IMR-90 (cell line): ENCODE data around the gene HOXB6. TPM values are rescaled to one million over a fixed set of nuclear protein-coding genes. Genes with fewer than 3 reads are reported as not detected.

Source experiments
- ATAC-seq: fragments of 200-7000 bp; cut with Tn5 transposase; 2 replicates; pipeline ENCODE4 v1.9.1; 2020; ENCODE audit warnings: low read depth, mild to moderate bottlenecking, moderate library complexity
- BruUV-seq: library from RNA; stranded (reverse); fragments of 400-500 nt; replicated peaks from 2 replicates; lab custom pipeline; 2021; lab: Mats Ljungman, UMichigan
- CTCF ChIA-PET: fragments of 300-600 bp; formaldehyde crosslinking; extraction: SDS; loops from one replicate; lab custom pipeline; 2021; ENCODE audit warnings: antibody characterized with exemption; lab: Yijun Ruan, JAX
- POLR2A ChIA-PET: fragments of 300-600 bp; sonication (Branson Sonifier 250); formaldehyde crosslinking; loops from one replicate; lab custom pipeline; 2022; ENCODE audit warnings: antibody characterized with exemption; ENCODE audit not compliant: unreplicated experiment; lab: Charles Lee
- DNase-seq: peaks from one replicate; pipeline ENCODE4 v3.0.0; 2013
- H2AFZ ChIP-seq: replicated peaks from 2 replicates; pipeline ENCODE3; 2013; ENCODE audit warnings: low read length, mild to moderate bottlenecking; ENCODE audit not compliant: poor library complexity
- H2AK5ac ChIP-seq: 2 replicates; pipeline ENCODE4 v1.6.1; 2013; ENCODE audit warnings: low read depth, low read length, inconsistent platforms
- H2AK9ac ChIP-seq: replicated peaks from 2 replicates; pipeline ENCODE3; 2013; ENCODE audit warnings: mild to moderate bottlenecking, low read depth, low read length, moderate library complexity; ENCODE audit not compliant: poor library complexity
- H2BK120ac ChIP-seq: 2 replicates; pipeline ENCODE4 v1.6.1; 2013; ENCODE audit warnings: low read depth, low read length, inconsistent platforms
- H2BK15ac ChIP-seq: 3 replicates; pipeline ENCODE4 v1.6.1; 2013; ENCODE audit warnings: low read depth, low read length, inconsistent platforms
- H2BK20ac ChIP-seq: 2 replicates; pipeline ENCODE4 v1.6.1; 2013; ENCODE audit warnings: low read depth, mild to moderate bottlenecking, inconsistent platforms, low read length, moderate library complexity
- H2BK5ac ChIP-seq: 2 replicates; pipeline ENCODE4 v1.6.1; 2013; ENCODE audit warnings: mild to moderate bottlenecking, low read depth, low read length, inconsistent platforms; ENCODE audit not compliant: poor library complexity, severe bottlenecking
- H3K14ac ChIP-seq: replicated peaks from 2 replicates; pipeline ENCODE4 v1.6.1; 2013; ENCODE audit warnings: low read depth, low read length, inconsistent platforms
- H3K18ac ChIP-seq: 2 replicates; pipeline ENCODE4 v1.6.1; 2013; ENCODE audit warnings: low read depth, low read length, control low read depth
- H3K23ac ChIP-seq: 2 replicates; pipeline ENCODE4 v1.6.1; 2013; ENCODE audit warnings: low read depth, low read length, inconsistent platforms
- H3K27ac ChIP-seq: 2 replicates; pipeline ENCODE4 v1.5.1; 2013; ENCODE audit warnings: mild to moderate bottlenecking, control low read depth, low read length; ENCODE audit not compliant: insufficient read depth
- H3K27me3 ChIP-seq: 2 replicates; pipeline ENCODE4 v1.6.1; 2013; ENCODE audit warnings: low read length; ENCODE audit not compliant: control insufficient read depth, insufficient read depth
- H3K36me3 ChIP-seq: 2 replicates; pipeline ENCODE4 v1.6.1; 2013; ENCODE audit warnings: low read length, mixed read lengths; ENCODE audit not compliant: control insufficient read depth, insufficient read depth
- H3K4ac ChIP-seq: 2 replicates; pipeline ENCODE4 v1.6.1; 2013; ENCODE audit warnings: low read depth, low read length, inconsistent platforms
- H3K4me1 ChIP-seq: 2 replicates; pipeline ENCODE4 v1.6.1; 2013; ENCODE audit warnings: low read length, mixed read lengths; ENCODE audit not compliant: control insufficient read depth, insufficient read depth
- H3K4me2 ChIP-seq: 2 replicates; pipeline ENCODE4 v1.6.1; 2013; ENCODE audit warnings: low read depth, mild to moderate bottlenecking, control low read depth, low read length, moderate library complexity
- H3K4me3 ChIP-seq: 2 replicates; pipeline ENCODE4 v1.5.1; 2013; ENCODE audit warnings: low read depth, mild to moderate bottlenecking, control low read depth, low read length, moderate library complexity; ENCODE audit not compliant: insufficient read depth
- H3K56ac ChIP-seq: 2 replicates; pipeline ENCODE4 v1.6.1; 2013; ENCODE audit warnings: low read length, inconsistent platforms; ENCODE audit not compliant: insufficient read depth; ENCODE audit errors: extremely low read depth
- H3K79me1 ChIP-seq, 2 experiments: 2 replicates each; pipeline ENCODE4 v1.6.1; 2013; ENCODE audit warnings: low read length in 2 of 2, inconsistent platforms in 1 of 2, low read depth in 1 of 2
- H3K9ac ChIP-seq: 2 replicates; pipeline ENCODE4 v1.6.1; 2013; ENCODE audit warnings: low read depth, low read length, control low read depth
- H3K9me1 ChIP-seq: 2 replicates; pipeline ENCODE4 v1.6.1; 2013; ENCODE audit warnings: low read length, inconsistent platforms; ENCODE audit not compliant: insufficient read depth
- H3K9me3 ChIP-seq: 2 replicates; pipeline ENCODE4 v1.6.1; 2013; ENCODE audit warnings: low read length; ENCODE audit not compliant: control insufficient read depth, insufficient read depth
- H4K20me1 ChIP-seq: 2 replicates; pipeline ENCODE4 v1.6.1; 2013; ENCODE audit warnings: low read length, inconsistent platforms; ENCODE audit not compliant: insufficient read depth
- H4K5ac ChIP-seq: 2 replicates; pipeline ENCODE4 v1.6.1; 2013; ENCODE audit warnings: mild to moderate bottlenecking, low read depth, low read length, control low read depth
- H4K8ac ChIP-seq, 2 experiments: 2 replicates each; pipeline ENCODE4 v1.6.1; 2013; ENCODE audit warnings: low read depth in 2 of 2, low read length in 2 of 2, control low read depth in 1 of 2, inconsistent platforms in 1 of 2
- H4K91ac ChIP-seq: 2 replicates; pipeline ENCODE4 v1.6.1; 2013; ENCODE audit warnings: low read depth, low read length, inconsistent platforms; ENCODE audit not compliant: insufficient read depth
- CEBPB ChIP-seq: IDR thresholded peaks from 2 replicates; pipeline ENCODE4 v1.6.1; 2012; ENCODE audit warnings: low read depth, low read length, improper control_type of control experiment
- CHD1 ChIP-seq: IDR thresholded peaks from 2 replicates; pipeline ENCODE4 v1.6.1; 2012; ENCODE audit warnings: low read depth, low read length, improper control_type of control experiment
- CTCF ChIP-seq: conservative IDR thresholded peaks from 2 replicates; pipeline ENCODE4 v1.5.1; 2012; ENCODE audit warnings: mild to moderate bottlenecking, low read depth, low read length, improper control_type of control experiment
- FOS ChIP-seq: fragments of 150-350 bp; IDR thresholded peaks from 2 replicates; pipeline ENCODE4 v1.6.1; 2016; ENCODE audit warnings: low read depth, low read length
- MAFK ChIP-seq: IDR thresholded peaks from 2 replicates; pipeline ENCODE4 v1.6.1; 2012; ENCODE audit warnings: low read depth, low read length, improper control_type of control experiment
- MXI1 ChIP-seq: IDR thresholded peaks from 2 replicates; pipeline ENCODE4 v1.6.1; 2012; ENCODE audit warnings: low read depth, mild to moderate bottlenecking, low read length, moderate library complexity, borderline replicate concordance
- NFE2L2 ChIP-seq: fragments of 150-350 bp; IDR thresholded peaks from 2 replicates; pipeline ENCODE4 v1.6.1; 2016; ENCODE audit warnings: low read depth, mild to moderate bottlenecking, low read length
- POLR2A ChIP-seq: IDR thresholded peaks from 2 replicates; pipeline ENCODE4 v1.6.1; 2012; ENCODE audit warnings: mild to moderate bottlenecking, low read depth, low read length
- RAD21 ChIP-seq: IDR thresholded peaks from 2 replicates; pipeline ENCODE4 v1.6.1; 2012; ENCODE audit warnings: low read length, improper control_type of control experiment
- RCOR1 ChIP-seq: IDR thresholded peaks from 2 replicates; pipeline ENCODE4 v1.6.1; 2012; ENCODE audit warnings: mild to moderate bottlenecking, low read length, improper control_type of control experiment; ENCODE audit not compliant: insufficient replicate concordance
- RFX5 ChIP-seq: IDR thresholded peaks from 2 replicates; pipeline ENCODE4 v1.8.0; 2012; ENCODE audit warnings: low read depth, mild to moderate bottlenecking, low read length, moderate library complexity
- WGBS, 2 experiments: methylation state at CpG; one replicate each; pipeline versions ENCODE4 v1.1.5 to v1.1.7; 2013; ENCODE audit warnings: missing lambda C conversion rate in 2 of 2; ENCODE audit not compliant: insufficient read length in 1 of 2; ENCODE audit errors: extremely low coverage in 2 of 2; 5-methylcytosine and 5-hydroxymethylcytosine counted together
- dilution Hi-C: fragments of 300-500 bp; cut with HindIII; formaldehyde crosslinking; loops from one replicate; pipeline ENCODE4 v1.14.3; 2018; ENCODE audit warnings: low sequenced_read_pairs; ENCODE audit not compliant: unreplicated experiment
- in situ Hi-C: fragments of 300-500 bp; cut with MboI; formaldehyde crosslinking; loops from 3 replicates; pipeline ENCODE4 v1.14.3; 2019; ENCODE audit warnings: low sequenced_read_pairs, inconsistent platforms, mixed read lengths
- intact Hi-C: fragments of 100-400 bp; cut with micrococcal nuclease; formaldehyde crosslinking; loops from 2 replicates; pipeline ENCODE4 v1.10.0; 2022
- polyA plus RNA-seq, 3 experiments: library from polyadenylated mRNA; depleted of rRNA; stranded (reverse); fragments of >200 nt; gene quantifications; 2 replicates each; pipeline ENCODE4 v1.2.3, GENCODE V29; 2012; ENCODE audit warnings: low replicate concordance in 1 of 3
- total RNA-seq: library from RNA; depleted of rRNA; stranded (reverse); fragments of >200 nt; gene quantifications from 2 replicates; pipeline ENCODE4 v1.2.3, GENCODE V29; 2012
- TF ChIP-seq, protein P1 (sequence below): fragments of 150-350 bp; IDR thresholded peaks from 2 replicates; pipeline ENCODE4 v1.6.1; 2016; ENCODE audit warnings: low read depth, mild to moderate bottlenecking, low read length, moderate library complexity, borderline replicate concordance

HOXB6 gene
- total and polyA plus RNA-seq, 2 of the 4 experiments (the other 2 are of a cell fraction): 11.1 to 42.2 TPM

DNA sequence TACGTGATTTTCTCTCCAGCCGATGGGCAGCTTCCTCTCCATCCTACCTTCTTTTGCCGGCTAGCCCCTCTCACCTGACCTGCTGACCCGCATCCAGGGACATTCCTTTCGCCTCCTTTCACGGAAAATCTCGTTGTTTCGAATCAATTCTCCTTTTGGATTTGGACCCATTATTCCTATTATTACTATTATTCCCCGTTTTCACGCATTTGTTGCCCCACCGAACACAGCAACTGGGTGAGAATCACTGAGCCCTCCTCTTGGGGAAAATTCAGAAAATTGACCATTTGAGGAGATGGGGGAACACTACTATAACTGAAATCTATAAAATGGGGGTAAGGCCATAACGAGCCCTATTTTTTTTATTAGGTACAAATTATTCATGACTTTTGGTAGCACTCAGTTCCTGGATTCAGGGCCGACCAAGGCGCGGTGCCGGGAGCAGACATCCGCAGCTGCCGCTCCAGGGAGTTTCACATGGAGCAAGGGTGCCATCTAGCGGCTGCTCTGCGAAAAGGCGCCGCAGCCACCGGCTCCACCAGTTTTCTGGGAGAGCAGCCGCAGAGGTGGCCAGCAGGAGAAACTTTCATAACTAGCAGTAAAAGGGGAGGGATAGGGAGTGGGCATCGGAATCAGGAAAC is 13.6 kb upstream of the HOXB6 start (continued):
- 0 out of 2 replicates have a peak, but pooled peaks have one; percentile 9 for TF ChIP-seq MXI1

DNA sequence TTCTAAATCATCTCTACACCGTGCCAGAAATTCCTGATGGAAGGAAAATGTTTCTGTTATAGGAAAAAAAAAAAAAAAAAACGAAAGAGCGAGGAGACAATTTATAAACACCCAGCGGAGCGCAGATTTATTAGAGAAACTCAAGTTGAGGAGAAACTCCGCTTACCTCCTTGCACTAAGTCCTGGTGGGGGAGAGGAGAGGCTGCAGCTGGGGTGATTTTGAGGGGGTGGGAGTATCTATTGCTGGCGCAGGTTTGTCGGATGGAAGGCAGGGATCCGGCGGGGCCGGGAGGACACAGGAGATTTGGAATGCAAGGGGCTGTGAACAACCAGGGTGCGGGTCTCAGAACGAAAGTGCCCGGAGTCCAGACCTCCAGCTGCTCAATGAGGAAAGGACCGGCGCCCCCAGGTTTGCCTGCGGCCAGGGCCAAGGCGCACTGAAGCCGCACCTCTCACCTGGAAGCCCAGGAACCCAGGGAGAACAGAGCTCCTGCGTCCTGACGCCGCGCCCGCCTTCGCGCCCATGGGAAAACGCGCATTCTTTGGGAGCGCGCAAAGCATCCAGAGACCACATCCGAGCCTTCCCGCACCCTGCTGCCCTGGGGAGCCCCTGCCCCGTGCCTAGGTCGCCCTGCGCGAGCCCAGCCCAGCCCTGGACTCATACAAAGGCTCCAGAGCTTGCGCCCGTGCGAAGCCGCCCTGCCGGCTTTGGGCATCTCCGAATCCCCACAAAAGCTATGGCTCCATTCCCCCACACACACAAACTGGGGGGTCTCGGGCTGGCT is 12.9 kb upstream of the HOXB6 start:
- peak overlapping the region; percentile 33; the same call in 1 of the 2 replicates for H3K4me2 ChIP-seq
- TF ChIP-seq POLR2A: no peak
- TF ChIP-seq RCOR1: no peak
- no peak for TF ChIP-seq CHD1
- TF ChIP-seq RFX5: no peak
- TF ChIP-seq FOS: no peak
- TF ChIP-seq CTCF: no peak
- no peak for TF ChIP-seq CEBPB
- TF ChIP-seq NFE2L2: no peak
- TF ChIP-seq, protein P1, sequence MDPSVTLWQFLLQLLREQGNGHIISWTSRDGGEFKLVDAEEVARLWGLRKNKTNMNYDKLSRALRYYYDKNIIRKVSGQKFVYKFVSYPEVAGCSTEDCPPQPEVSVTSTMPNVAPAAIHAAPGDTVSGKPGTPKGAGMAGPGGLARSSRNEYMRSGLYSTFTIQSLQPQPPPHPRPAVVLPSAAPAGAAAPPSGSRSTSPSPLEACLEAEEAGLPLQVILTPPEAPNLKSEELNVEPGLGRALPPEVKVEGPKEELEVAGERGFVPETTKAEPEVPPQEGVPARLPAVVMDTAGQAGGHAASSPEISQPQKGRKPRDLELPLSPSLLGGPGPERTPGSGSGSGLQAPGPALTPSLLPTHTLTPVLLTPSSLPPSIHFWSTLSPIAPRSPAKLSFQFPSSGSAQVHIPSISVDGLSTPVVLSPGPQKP: no peak
- no peak for TF ChIP-seq MAFK
- no peak for TF ChIP-seq RAD21

More for the DNA sequence above, 12.9 kb upstream of the HOXB6 start:
- 0 out of 4 replicates have a peak, but pooled peaks cover 0 to under 1% of the 10 kb centered on the region in 2 experiments for H3K79me1 ChIP-seq
- ATAC-seq (no peak), DNase-seq (no peak)
- peaks cover 72% of the 10 kb centered on the region for H3K27me3 ChIP-seq
- H2BK120ac ChIP-seq: no peak overlapping the region
- peak overlapping the region; percentile 38 for H2AFZ ChIP-seq
- H4K5ac ChIP-seq: no peak overlapping the region
- no peak overlapping the region for H3K4me3 ChIP-seq
- no peak overlapping the region for H3K18ac ChIP-seq
- no peaks in the 10 kb centered on the region; the same call in 1 of the 2 replicates for H3K4me1 ChIP-seq
- intact Hi-C loops: loop anchor here (1.0 to 2.0 kb wide), 6 partner anchors 281 to 591 kb away; no protein-coding TSS in a partner anchor
- H2BK5ac ChIP-seq: no peak overlapping the region
- no peak overlapping the region for H3K14ac ChIP-seq
- peaks cover 4% of the 10 kb centered on the region; the same call in 1 of the 2 replicates for H4K20me1 ChIP-seq
- H3K23ac ChIP-seq: peak overlapping the region; percentile 45; the same call in 1 of the 2 replicates
- H3K4ac ChIP-seq: no peak overlapping the region
- no peak overlapping the region for H3K9ac ChIP-seq
- no peak overlapping the region for H2AK9ac ChIP-seq
- dilution Hi-C loops: no loop called here
- no peak overlapping the region for H4K91ac ChIP-seq
- peaks cover 2% of the 10 kb centered on the region; the same call in 1 of the 2 replicates for H3K9me3 ChIP-seq
- POLR2A ChIA-PET: no interaction called here
- no peak overlapping the region for H4K8ac ChIP-seq
- in situ Hi-C loops: no loop called here
- no peak overlapping the region for H2BK15ac ChIP-seq
- H2AK5ac ChIP-seq: no peak overlapping the region
- WGBS, 2 experiments: 3% methylated on average over 25 of the region's 43 CpGs; no CpG with 5 or more reads in 1 of the 2 experiments
- H3K56ac ChIP-seq: no peak overlapping the region
- CTCF ChIA-PET: interaction anchor here (0.6 to 1.5 kb wide), 7 partner anchors 9 to 592 kb away, joined by 3 to 4 read pairs (median 3); no protein-coding TSS in a partner anchor
- H3K9me1 ChIP-seq: no peaks in the 10 kb centered on the region
- no peaks in the 10 kb centered on the region for H3K36me3 ChIP-seq
- H3K27ac ChIP-seq: no peak overlapping the region
- H2BK20ac ChIP-seq: no peak overlapping the region
- no TSS peak for BruUV-seq
